H9 (cell line): ENCODE data around the gene ZSWIM9. TPM values are rescaled to one million over a fixed set of nuclear protein-coding genes. Genes with fewer than 3 reads are reported as not detected.

Experiments
- DNase-seq: peaks from one replicate; pipeline ENCODE4 v3.0.0-alpha.2; 2017
- H2AFZ ChIP-seq: one replicate; pipeline ENCODE4 v1.6.1; 2013; ENCODE audit warnings: mild to moderate bottlenecking, low read length, control low read depth, moderate library complexity
- H2AK5ac ChIP-seq: 2 replicates; pipeline ENCODE4 v1.6.1; 2013; ENCODE audit warnings: low read length, control low read depth, mixed read lengths; ENCODE audit not compliant: insufficient read length
- H2BK120ac ChIP-seq: one replicate; pipeline ENCODE4 v1.6.1; 2013; ENCODE audit warnings: low read depth, mild to moderate bottlenecking, low read length, control low read depth, inconsistent platforms; ENCODE audit not compliant: poor library complexity, severe bottlenecking
- H2BK12ac ChIP-seq: 2 replicates; pipeline ENCODE4 v1.6.1; 2013; ENCODE audit warnings: low read length, control low read depth, mixed read lengths, low read depth; ENCODE audit not compliant: insufficient read length
- H2BK15ac ChIP-seq: 2 replicates; pipeline ENCODE4 v1.6.1; 2013; ENCODE audit warnings: low read depth, low read length, control low read depth
- H2BK20ac ChIP-seq: one replicate; pipeline ENCODE4 v1.6.1; 2013; ENCODE audit warnings: low read depth, mild to moderate bottlenecking, low read length, control low read depth, inconsistent platforms; ENCODE audit not compliant: poor library complexity, severe bottlenecking
- H2BK5ac ChIP-seq: 2 replicates; pipeline ENCODE4 v1.6.1; 2013; ENCODE audit warnings: low read length, control low read depth, mixed read lengths; ENCODE audit not compliant: insufficient read length
- H3K14ac ChIP-seq: 2 replicates; pipeline ENCODE4 v1.6.1; 2013; ENCODE audit warnings: low read length, control low read depth; ENCODE audit not compliant: insufficient read depth
- H3K18ac ChIP-seq: 2 replicates; pipeline ENCODE4 v1.6.1; 2013; ENCODE audit warnings: low read depth, mild to moderate bottlenecking, mixed read lengths, low read length, control low read depth; ENCODE audit not compliant: insufficient read length
- H3K23ac ChIP-seq: 2 replicates; pipeline ENCODE4 v1.6.1; 2013; ENCODE audit warnings: low read length, control low read depth, mixed read lengths, low read depth; ENCODE audit not compliant: insufficient read length
- H3K23me2 ChIP-seq: 2 replicates; pipeline ENCODE4 v1.6.1; 2013; ENCODE audit warnings: low read depth, mild to moderate bottlenecking, mixed read lengths, low read length, control low read depth; ENCODE audit not compliant: insufficient read length, poor library complexity, severe bottlenecking
- H3K27ac ChIP-seq: 2 replicates; pipeline ENCODE4 v1.5.1; 2013; ENCODE audit warnings: low read length, control low read depth, mixed read lengths, low read depth; ENCODE audit not compliant: insufficient read length
- H3K27me3 ChIP-seq: 2 replicates; pipeline ENCODE4 v1.6.1; 2013; ENCODE audit warnings: low read length, control low read depth, inconsistent platforms; ENCODE audit not compliant: insufficient read depth
- H3K4ac ChIP-seq: 2 replicates; pipeline ENCODE4 v1.6.1; 2013; ENCODE audit warnings: low read depth, mild to moderate bottlenecking, control low read depth, inconsistent platforms, low read length, moderate library complexity
- H3K4me1 ChIP-seq: 2 replicates; pipeline ENCODE4 v1.6.1; 2013; ENCODE audit warnings: low read length, control low read depth, inconsistent platforms; ENCODE audit not compliant: insufficient read depth
- H3K4me2 ChIP-seq: 2 replicates; pipeline ENCODE4 v1.6.1; 2013; ENCODE audit warnings: low read length, control low read depth, mixed read lengths; ENCODE audit not compliant: insufficient read length, insufficient read depth
- H3K56ac ChIP-seq: 2 replicates; pipeline ENCODE4 v1.6.1; 2013; ENCODE audit warnings: low read depth, mild to moderate bottlenecking, mixed read lengths, low read length, control low read depth; ENCODE audit not compliant: insufficient read length
- H3K79me1 ChIP-seq: 2 replicates; pipeline ENCODE4 v1.6.1; 2013; ENCODE audit warnings: low read depth, mild to moderate bottlenecking, moderate library complexity, low read length, control low read depth, inconsistent platforms; ENCODE audit not compliant: insufficient read depth, poor library complexity, severe bottlenecking
- H3K79me2 ChIP-seq: 2 replicates; pipeline ENCODE4 v1.6.1; 2013; ENCODE audit warnings: low read length, control low read depth, inconsistent platforms; ENCODE audit not compliant: insufficient read depth
- H3K9ac ChIP-seq: 2 replicates; pipeline ENCODE4 v1.6.1; 2013; ENCODE audit warnings: low read length, control low read depth, mixed read lengths; ENCODE audit not compliant: insufficient read length; ENCODE audit errors: extremely low read depth
- H3K9me3 ChIP-seq: one replicate; pipeline ENCODE4 v1.6.1; 2013; ENCODE audit warnings: low read depth, low read length, inconsistent platforms; ENCODE audit not compliant: control insufficient read depth
- H3T11ph ChIP-seq: one replicate; pipeline ENCODE4 v1.6.1; 2013; ENCODE audit warnings: mild to moderate bottlenecking, low read length, control low read depth, inconsistent platforms
- H4K20me1 ChIP-seq: one replicate; pipeline ENCODE4 v1.6.1; 2013; ENCODE audit not compliant: control insufficient read depth, insufficient read length, insufficient read depth
- H4K5ac ChIP-seq: 2 replicates; pipeline ENCODE4 v1.6.1; 2013; ENCODE audit warnings: low read depth, mild to moderate bottlenecking, mixed read lengths, low read length, control low read depth; ENCODE audit not compliant: insufficient read length
- H4K8ac ChIP-seq: replicated peaks from 2 replicates; pipeline ENCODE4 v1.6.1; 2013; ENCODE audit warnings: low read length, control low read depth, mixed read lengths, low read depth; ENCODE audit not compliant: insufficient read length
- H4K91ac ChIP-seq: 2 replicates; pipeline ENCODE4 v1.6.1; 2013; ENCODE audit warnings: low read depth, mild to moderate bottlenecking, moderate library complexity, mixed read lengths, low read length, control low read depth; ENCODE audit not compliant: insufficient read length
- H3K27ac Mint-ChIP-seq, 3 experiments: 2 replicates in 2 of 3; 3 replicates in 1 of 3; pipeline ENCODE4 v1.8.0; 2020 to 2021; ENCODE audit warnings: mixed read lengths in 3 of 3, mild to moderate bottlenecking in 1 of 3, moderate library complexity in 1 of 3
- H3K27me3 Mint-ChIP-seq: 2 replicates; pipeline ENCODE4 v1.8.0; 2021; ENCODE audit warnings: low read depth, mild to moderate bottlenecking, moderate library complexity, mixed read lengths
- H3K36me3 Mint-ChIP-seq, 3 experiments: 2 replicates in 2 of 3; 3 replicates in 1 of 3; pipeline ENCODE4 v1.8.0; 2020 to 2021; ENCODE audit warnings: low read depth in 3 of 3, mixed read lengths in 3 of 3; ENCODE audit not compliant: insufficient read depth in 1 of 3
- H3K4me1 Mint-ChIP-seq, 2 experiments: 2 replicates each; pipeline ENCODE4 v1.8.0; 2020; ENCODE audit warnings: mixed read lengths in 2 of 2
- H3K4me3 Mint-ChIP-seq, 2 experiments: 2 replicates in 1 of 2; 3 replicates in 1 of 2; pipeline ENCODE4 v1.8.0; 2020 to 2021; ENCODE audit warnings: mild to moderate bottlenecking in 2 of 2, mixed read lengths in 2 of 2, moderate library complexity in 1 of 2
- H3K9me3 Mint-ChIP-seq, 2 experiments: 2 replicates in 1 of 2; 3 replicates in 1 of 2; pipeline ENCODE4 v1.8.0; 2020; ENCODE audit warnings: mild to moderate bottlenecking in 2 of 2, mixed read lengths in 2 of 2, moderate library complexity in 1 of 2
- CTCF ChIP-seq: fragments of 200-600 bp; sonication (generic); conservative IDR thresholded peaks from 3 replicates; pipeline ENCODE4 v1.8.0; 2021; ENCODE audit warnings: antibody characterized with exemption, mild to moderate bottlenecking
- WGBS: extraction: QIAGEN DNeasy Blood & Tissue Kit; methylation state at CpG from one replicate; pipeline ENCODE4 v1.1.7; 2013; ENCODE audit warnings: missing lambda C conversion rate, low lambda C conversion rate, mixed read lengths; ENCODE audit not compliant: insufficient read length; ENCODE audit errors: extremely low coverage; 5-methylcytosine and 5-hydroxymethylcytosine counted together
- total RNA-seq: library from RNA; stranded (reverse); gene quantifications from 2 replicates; pipeline ENCODE4 v1.2.1, GENCODE V29; 2021

ZSWIM9 gene
- total RNA-seq, 1 experiment from 2014 or later: 8.9 TPM

- no peak overlapping the region for H3K14ac ChIP-seq
These were observed 33.1 kb upstream of the ZSWIM9 start for GRCh38 chr19:48137411-48137810.

More at GRCh38 chr19:48137411-48137810, 33.1 kb upstream of the ZSWIM9 start:
- no peak overlapping the region for H2BK5ac ChIP-seq
- Mint-ChIP-seq H3K4me3 (no peak overlapping the region), H3K27me3 (no peaks in the 10 kb centered on the region; the same call in 1 of the 2 replicates), H3K27ac (peak overlapping the region in 1 of 3 experiments; percentile 70; a peak in 2 of 7 replicates), H3K36me3 (peaks cover 23 to 63% (median 53%) of the 10 kb centered on the region in 3 experiments; a peak in 6 of 7 replicates), H3K4me1 (no peaks in the 10 kb centered on the region), H3K9me3 (no peaks in the 10 kb centered on the region)
- no peak overlapping the region for H2AFZ ChIP-seq
- no peaks in the 10 kb centered on the region for H3K9me3 ChIP-seq
- DNase-seq: no peak
- no peak overlapping the region for H3T11ph ChIP-seq
- no peaks in the 10 kb centered on the region for H3K79me1 ChIP-seq
- no peaks in the 10 kb centered on the region for H4K20me1 ChIP-seq
- H4K91ac ChIP-seq: no peak overlapping the region
- no peak overlapping the region for H2BK120ac ChIP-seq
- no peak overlapping the region for H3K56ac ChIP-seq
- no peak overlapping the region for H2BK12ac ChIP-seq
- no peak overlapping the region for H3K27ac ChIP-seq
- H3K9ac ChIP-seq: no peak overlapping the region
- no peak overlapping the region for H3K18ac ChIP-seq
- H4K8ac ChIP-seq: no peak overlapping the region
- H3K27me3 ChIP-seq: no peaks in the 10 kb centered on the region
- no peak overlapping the region for H3K23ac ChIP-seq
- H2AK5ac ChIP-seq: no peak overlapping the region
- H3K4me2 ChIP-seq: no peak overlapping the region
- TF ChIP-seq CTCF: no peak
- no peak overlapping the region for H3K4ac ChIP-seq
- H3K4me1 ChIP-seq: no peaks in the 10 kb centered on the region
- no peak overlapping the region for H2BK15ac ChIP-seq
- no peak overlapping the region for H4K5ac ChIP-seq
- H2BK20ac ChIP-seq: no peak overlapping the region
- H3K23me2 ChIP-seq: no peaks in the 10 kb centered on the region
- WGBS: no CpG with 5 or more reads among the region's 26 CpGs
- H3K79me2 ChIP-seq: no peaks in the 10 kb centered on the region
